ENCODE results near the gene F2.

The F2 gene

GRCh38 chr11:46690702-46691101 is 28.3 kb upstream of the F2 start:
- no peak overlapping the region for H2BK120ac ChIP-seq (ENCODE audit: low read depth, low read length)
- no peak overlapping the region for H2AK5ac ChIP-seq (ENCODE audit: low read length)
- H3K27me3 ChIP-seq (ENCODE audit: insufficient read depth, low read length, poor library complexity) = no peaks in the 10 kb centered on the region
- no peak overlapping the region for H3K9ac ChIP-seq (ENCODE audit: low read length)
- no peaks in the 10 kb centered on the region for H3K79me1 ChIP-seq (ENCODE audit: low read length)
- H4K5ac ChIP-seq (ENCODE audit: low read length) = no peak overlapping the region
- no peak overlapping the region for H3K4me3 ChIP-seq (ENCODE audit: low read length)
- H3K27ac ChIP-seq (ENCODE audit: low read depth, low read length) = no peak overlapping the region
- no peaks in the 10 kb centered on the region for H3K79me2 ChIP-seq (ENCODE audit: control insufficient read depth, insufficient read depth, low read length)
- no peak overlapping the region for H3K23ac ChIP-seq (ENCODE audit: low read length)
- H2BK5ac ChIP-seq (ENCODE audit: low read length) = no peak overlapping the region
- no peak overlapping the region for H3K56ac ChIP-seq (ENCODE audit: low read length)
- no peak overlapping the region for H3K4me2 ChIP-seq (ENCODE audit: low read length)
- H3K4me1 ChIP-seq (ENCODE audit: control insufficient read depth, low read depth, low read length) = no peaks in the 10 kb centered on the region
- H3K4ac ChIP-seq (ENCODE audit: low read depth, low read length) = no peak overlapping the region
- DNase-seq = no peak
- H3K18ac ChIP-seq (ENCODE audit: low read length) = no peak overlapping the region
- H2BK15ac ChIP-seq (replicated peaks; ENCODE audit: low read depth) = no peak overlapping the region
- H4K8ac ChIP-seq (ENCODE audit: low read depth, low read length) = no peak overlapping the region
- no CpG with 5 or more reads among the region's 1 CpG for WGBS (ENCODE audit: extremely low coverage, insufficient coverage, low lambda C conversion rate)
- peaks cover 7% of the 10 kb centered on the region for H3K36me3 ChIP-seq (ENCODE audit: control insufficient read depth, insufficient read depth, low read length)

GRCh38 chr11:46692450-46692849 is 26.6 kb upstream of the F2 start:
- Histone ChIP-seq H3K27me3 (ENCODE audit: insufficient read depth, low read length, poor library complexity) (no peaks in the 10 kb centered on the region), H3K4ac (ENCODE audit: low read depth, low read length) (no peak overlapping the region), H3K23ac (ENCODE audit: low read length) (no peak overlapping the region), H2BK5ac (ENCODE audit: low read length) (no peak overlapping the region), H3K36me3 (ENCODE audit: control insufficient read depth, insufficient read depth, low read length) (peaks cover 7% of the 10 kb centered on the region), H3K4me3 (ENCODE audit: low read length) (no peak overlapping the region), H2BK15ac (replicated peaks; ENCODE audit: low read depth) (no peak overlapping the region), H4K8ac (ENCODE audit: low read depth, low read length) (no peak overlapping the region), H3K4me1 (ENCODE audit: control insufficient read depth, low read depth, low read length) (no peaks in the 10 kb centered on the region), H2AK5ac (ENCODE audit: low read length) (no peak overlapping the region), H3K79me1 (ENCODE audit: low read length) (no peaks in the 10 kb centered on the region), H3K4me2 (ENCODE audit: low read length) (no peak overlapping the region), H3K79me2 (ENCODE audit: control insufficient read depth, insufficient read depth, low read length) (no peaks in the 10 kb centered on the region), H3K56ac (ENCODE audit: low read length) (no peak overlapping the region), H4K5ac (ENCODE audit: low read length) (no peak overlapping the region), H2BK120ac (ENCODE audit: low read depth, low read length) (no peak overlapping the region), H3K18ac (ENCODE audit: low read length) (no peak overlapping the region), H3K9ac (ENCODE audit: low read length) (no peak overlapping the region), H3K27ac (ENCODE audit: low read depth, low read length) (no peak overlapping the region)
- no peak for DNase-seq
- WGBS (ENCODE audit: extremely low coverage, insufficient coverage, low lambda C conversion rate) = no CpG with 5 or more reads among the region's 4 CpGs

GRCh38 chr11:46693597-46694012 is 25.4 kb upstream of the F2 start:
- H4K8ac ChIP-seq (ENCODE audit: low read depth, low read length) = no peak overlapping the region
- no peak overlapping the region for H2AK5ac ChIP-seq (ENCODE audit: low read length)
- H3K79me1 ChIP-seq (ENCODE audit: low read length) = peaks cover 1% of the 10 kb centered on the region
- no peak overlapping the region for H2BK5ac ChIP-seq (ENCODE audit: low read length)
- H2BK15ac ChIP-seq (replicated peaks; ENCODE audit: low read depth) = no peak overlapping the region
- no peak overlapping the region for H2BK120ac ChIP-seq (ENCODE audit: low read depth, low read length)
- H3K23ac ChIP-seq (ENCODE audit: low read length) = no peak overlapping the region
- H3K36me3 ChIP-seq (ENCODE audit: control insufficient read depth, insufficient read depth, low read length) = peaks cover 7% of the 10 kb centered on the region
- no peak for DNase-seq
- H3K4me1 ChIP-seq (ENCODE audit: control insufficient read depth, low read depth, low read length) = no peaks in the 10 kb centered on the region
- H3K4me2 ChIP-seq (ENCODE audit: low read length) = no peak overlapping the region
- no peak overlapping the region for H3K9ac ChIP-seq (ENCODE audit: low read length)
- no CpG with 5 or more reads among the region's 2 CpGs for WGBS (ENCODE audit: extremely low coverage, insufficient coverage, low lambda C conversion rate)
- H4K5ac ChIP-seq (ENCODE audit: low read length) = no peak overlapping the region
- no peak overlapping the region for H3K4ac ChIP-seq (ENCODE audit: low read depth, low read length)
- H3K18ac ChIP-seq (ENCODE audit: low read length) = no peak overlapping the region
- no peak overlapping the region for H3K56ac ChIP-seq (ENCODE audit: low read length)
- H3K79me2 ChIP-seq (ENCODE audit: control insufficient read depth, insufficient read depth, low read length) = no peaks in the 10 kb centered on the region
- H3K27me3 ChIP-seq (ENCODE audit: insufficient read depth, low read length, poor library complexity) = no peaks in the 10 kb centered on the region
- no peak overlapping the region for H3K4me3 ChIP-seq (ENCODE audit: low read length)
- H3K27ac ChIP-seq (ENCODE audit: low read depth, low read length) = no peak overlapping the region

DNA sequence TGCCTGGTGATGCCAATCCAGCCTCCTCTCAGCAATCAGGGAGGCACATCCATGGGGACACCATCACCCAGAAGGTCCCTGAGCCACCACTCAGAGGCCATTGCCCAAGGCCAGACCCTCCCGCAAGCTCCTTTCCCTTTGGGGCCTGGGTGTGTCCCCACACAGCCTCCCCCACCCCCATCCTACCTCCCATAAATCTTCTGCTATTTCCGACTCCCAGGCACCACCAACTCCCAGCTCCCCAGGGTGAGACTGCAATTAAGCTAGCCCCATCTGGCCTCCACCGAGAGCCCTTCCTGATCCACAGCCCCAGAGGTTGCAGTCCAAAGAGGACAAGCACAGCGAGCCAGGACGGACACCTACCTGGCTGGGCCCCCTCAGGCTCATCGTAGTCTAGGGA is 24.9 kb upstream of the F2 start:
- peaks cover 3% of the 10 kb centered on the region for H3K79me1 ChIP-seq (ENCODE audit: low read length)
- no peak for DNase-seq
- no peak overlapping the region for H2BK15ac ChIP-seq (replicated peaks; ENCODE audit: low read depth)
- no peak overlapping the region for H3K9ac ChIP-seq (ENCODE audit: low read length)
- H3K27ac ChIP-seq (ENCODE audit: low read depth, low read length) = no peak overlapping the region
- no peak overlapping the region for H3K18ac ChIP-seq (ENCODE audit: low read length)
- H2BK120ac ChIP-seq (ENCODE audit: low read depth, low read length) = no peak overlapping the region
- no peak overlapping the region for H2AK5ac ChIP-seq (ENCODE audit: low read length)
- no peak overlapping the region for H4K8ac ChIP-seq (ENCODE audit: low read depth, low read length)
- no peak overlapping the region for H3K4me3 ChIP-seq (ENCODE audit: low read length)
- H3K4ac ChIP-seq (ENCODE audit: low read depth, low read length) = no peak overlapping the region
- H3K36me3 ChIP-seq (ENCODE audit: control insufficient read depth, insufficient read depth, low read length) = peaks cover 6% of the 10 kb centered on the region
- no peaks in the 10 kb centered on the region for H3K27me3 ChIP-seq (ENCODE audit: insufficient read depth, low read length, poor library complexity)
- H3K4me1 ChIP-seq (ENCODE audit: control insufficient read depth, low read depth, low read length) = no peaks in the 10 kb centered on the region
- no peak overlapping the region for H2BK5ac ChIP-seq (ENCODE audit: low read length)
- no peak overlapping the region for H3K56ac ChIP-seq (ENCODE audit: low read length)
- no peaks in the 10 kb centered on the region for H3K79me2 ChIP-seq (ENCODE audit: control insufficient read depth, insufficient read depth, low read length)
- H3K23ac ChIP-seq (ENCODE audit: low read length) = no peak overlapping the region
- WGBS (ENCODE audit: extremely low coverage, insufficient coverage, low lambda C conversion rate) = no CpG with 5 or more reads among the region's 6 CpGs
- no peak overlapping the region for H4K5ac ChIP-seq (ENCODE audit: low read length)
- no peak overlapping the region for H3K4me2 ChIP-seq (ENCODE audit: low read length)

- no peaks in the 10 kb centered on the region for H3K27me3 ChIP-seq (ENCODE audit: insufficient read depth, low read length, poor library complexity)
- no peak overlapping the region for H3K4ac ChIP-seq (ENCODE audit: low read depth, low read length)
- H3K27ac ChIP-seq (ENCODE audit: low read depth, low read length) = no peak overlapping the region
- no peak for DNase-seq
- peaks cover 3% of the 10 kb centered on the region for H3K79me1 ChIP-seq (ENCODE audit: low read length)
- H3K4me2 ChIP-seq (ENCODE audit: low read length) = no peak overlapping the region
- WGBS (ENCODE audit: extremely low coverage, insufficient coverage, low lambda C conversion rate) = no CpG with 5 or more reads among the region's 7 CpGs
- no peak overlapping the region for H3K18ac ChIP-seq (ENCODE audit: low read length)
- no peak overlapping the region for H2BK120ac ChIP-seq (ENCODE audit: low read depth, low read length)
- H4K8ac ChIP-seq (ENCODE audit: low read depth, low read length) = no peak overlapping the region
- H4K5ac ChIP-seq (ENCODE audit: low read length) = no peak overlapping the region
- H2BK15ac ChIP-seq (replicated peaks; ENCODE audit: low read depth) = no peak overlapping the region
- H3K36me3 ChIP-seq (ENCODE audit: control insufficient read depth, insufficient read depth, low read length) = peaks cover 5% of the 10 kb centered on the region
- no peak overlapping the region for H3K56ac ChIP-seq (ENCODE audit: low read length)
- H3K4me1 ChIP-seq (ENCODE audit: control insufficient read depth, low read depth, low read length) = no peaks in the 10 kb centered on the region
- H2BK5ac ChIP-seq (ENCODE audit: low read length) = no peak overlapping the region
- no peak overlapping the region for H3K9ac ChIP-seq (ENCODE audit: low read length)
- no peak overlapping the region for H2AK5ac ChIP-seq (ENCODE audit: low read length)
- no peaks in the 10 kb centered on the region for H3K79me2 ChIP-seq (ENCODE audit: control insufficient read depth, insufficient read depth, low read length)
- H3K23ac ChIP-seq (ENCODE audit: low read length) = no peak overlapping the region
- H3K4me3 ChIP-seq (ENCODE audit: low read length) = no peak overlapping the region
These were observed 24.4 kb upstream of the F2 start for GRCh38 chr11:46694607-46695006.

DNA sequence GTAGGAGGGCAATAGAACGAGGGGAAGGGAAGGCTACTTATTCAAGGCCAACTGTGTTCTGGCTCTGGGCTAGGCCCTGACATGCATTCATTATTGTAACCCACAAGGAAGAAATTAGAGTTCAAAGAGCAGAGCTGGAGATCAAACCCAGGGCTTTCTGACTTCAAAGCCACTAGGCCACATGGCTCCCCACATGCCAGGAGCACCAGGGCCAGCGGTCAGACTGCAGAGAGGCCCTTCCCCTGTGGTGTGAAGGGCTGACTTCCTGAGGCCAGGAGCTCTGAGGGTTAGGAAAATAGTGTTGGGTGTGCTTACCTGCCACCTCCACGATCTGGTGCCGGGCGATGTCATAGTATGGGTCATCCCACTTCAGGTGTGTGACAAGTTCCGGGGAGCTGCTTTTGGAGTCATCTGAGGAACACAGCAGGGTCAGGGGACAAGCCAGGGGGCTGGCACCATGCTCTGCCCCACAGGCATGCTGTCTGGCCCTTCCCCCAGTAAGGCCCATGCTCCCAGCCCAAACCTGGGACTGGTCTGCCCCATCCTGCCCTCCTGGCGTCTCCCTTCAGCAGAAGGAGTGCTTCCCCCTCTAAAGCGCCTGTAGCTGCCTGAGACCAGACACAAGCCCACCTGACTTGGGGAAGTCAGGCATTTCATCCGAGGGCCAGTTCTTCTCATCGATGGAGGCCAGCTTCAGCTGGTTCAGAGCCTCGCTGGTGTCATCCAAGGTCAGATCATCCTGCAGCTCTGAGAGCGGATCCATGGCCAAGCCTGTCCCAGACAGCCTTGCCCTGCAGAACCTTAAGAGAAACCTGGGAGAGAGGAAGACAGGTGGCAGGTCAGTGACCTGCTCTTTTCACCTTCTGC is 23.4 kb upstream of the F2 start:
- no CpG with 5 or more reads among the region's 12 CpGs for WGBS (ENCODE audit: extremely low coverage, insufficient coverage, low lambda C conversion rate)

More for the DNA sequence above, 23.4 kb upstream of the F2 start:
- Histone ChIP-seq H3K18ac (ENCODE audit: low read length) (no peak overlapping the region), H3K56ac (ENCODE audit: low read length) (no peak overlapping the region), H2BK5ac (ENCODE audit: low read length) (no peak overlapping the region), H2AK5ac (ENCODE audit: low read length) (no peak overlapping the region), H3K4ac (ENCODE audit: low read depth, low read length) (no peak overlapping the region), H2BK15ac (replicated peaks; ENCODE audit: low read depth) (no peak overlapping the region), H3K4me1 (ENCODE audit: control insufficient read depth, low read depth, low read length) (no peaks in the 10 kb centered on the region), H4K5ac (ENCODE audit: low read length) (no peak overlapping the region), H2BK120ac (ENCODE audit: low read depth, low read length) (no peak overlapping the region), H3K36me3 (ENCODE audit: control insufficient read depth, insufficient read depth, low read length) (peaks cover 5% of the 10 kb centered on the region), H3K27ac (ENCODE audit: low read depth, low read length) (no peak overlapping the region), H3K4me3 (ENCODE audit: low read length) (no peak overlapping the region), H3K27me3 (ENCODE audit: insufficient read depth, low read length, poor library complexity) (no peaks in the 10 kb centered on the region), H3K4me2 (ENCODE audit: low read length) (no peak overlapping the region), H3K79me1 (ENCODE audit: low read length) (peaks cover 3% of the 10 kb centered on the region), H3K9ac (ENCODE audit: low read length) (no peak overlapping the region), H3K79me2 (ENCODE audit: control insufficient read depth, insufficient read depth, low read length) (no peaks in the 10 kb centered on the region), H3K23ac (ENCODE audit: low read length) (no peak overlapping the region), H4K8ac (ENCODE audit: low read depth, low read length) (no peak overlapping the region)
- no peak for DNase-seq
